GM12878 (cell line): ENCODE data around the gene SETDB1. TPM values are rescaled to one million over a fixed set of nuclear protein-coding genes. Genes with fewer than 3 reads are reported as not detected.

ENCODE experiments used
- ATF2 ChIP-seq: IDR thresholded peaks from 2 replicates; pipeline ENCODE4 v1.6.1; 2012; ENCODE audit warnings: low read length, inconsistent platforms
- BACH1 ChIP-seq: fragments of 450-650 bp; IDR thresholded peaks from 2 replicates; pipeline ENCODE4 v1.6.1; 2017; ENCODE audit warnings: mild to moderate bottlenecking, borderline replicate concordance
- BCLAF1 ChIP-seq: fragments of 450-650 bp; IDR thresholded peaks from 2 replicates; pipeline ENCODE4 v1.6.1; 2017; ENCODE audit warnings: antibody characterized with exemption, mild to moderate bottlenecking, moderate library complexity
- BHLHE40 ChIP-seq, 2 experiments: fragments of 450-650 bp in 1 of 2; IDR thresholded peaks; 2 replicates each; pipeline ENCODE4 v1.6.1; 2011 to 2017; ENCODE audit warnings: low read depth in 2 of 2, borderline replicate concordance in 1 of 2, improper control_type of control experiment in 1 of 2, low read length in 1 of 2, mild to moderate bottlenecking in 1 of 2
- CHD2 ChIP-seq: IDR thresholded peaks from 2 replicates; pipeline ENCODE4 v1.6.1; 2011; ENCODE audit warnings: low read depth, low read length, improper control_type of control experiment, borderline replicate concordance
- E2F4 ChIP-seq: IDR thresholded peaks from 2 replicates; pipeline ENCODE4 v1.6.1; 2012; ENCODE audit warnings: low read depth, low read length, improper control_type of control experiment
- FOS ChIP-seq: IDR thresholded peaks from 3 replicates; pipeline ENCODE4 v1.6.1; 2011; ENCODE audit warnings: borderline replicate concordance; ENCODE audit not compliant: insufficient read length; ENCODE audit errors: extremely low read depth
- IRF4 ChIP-seq: IDR thresholded peaks from 2 replicates; pipeline ENCODE4 v1.6.1; 2011; ENCODE audit warnings: low read depth, low read length
- KLF5 ChIP-seq: fragments of 450-650 bp; IDR thresholded peaks from 2 replicates; pipeline ENCODE4 v1.6.1; 2014; ENCODE audit warnings: mild to moderate bottlenecking; ENCODE audit not compliant: partially characterized antibody
- LARP7 ChIP-seq: fragments of 450-650 bp; IDR thresholded peaks from 2 replicates; pipeline ENCODE4 v1.6.1; 2017; ENCODE audit warnings: mild to moderate bottlenecking
- RBBP5 ChIP-seq: fragments of 200-600 bp; sonication (generic); conservative IDR thresholded peaks from 2 replicates; pipeline ENCODE4 v1.6.1; 2016
- SMC3 ChIP-seq: IDR thresholded peaks from 2 replicates; pipeline ENCODE4 v1.6.1; 2011; ENCODE audit warnings: low read length, improper control_type of control experiment, borderline replicate concordance
- SPI1 ChIP-seq: IDR thresholded peaks from 2 replicates; pipeline ENCODE4 v1.6.1; 2011; ENCODE audit warnings: low read depth, mild to moderate bottlenecking, low read length, moderate library complexity, borderline replicate concordance; ENCODE audit not compliant: insufficient read depth
- ZNF207 ChIP-seq: fragments of 450-650 bp; IDR thresholded peaks from 2 replicates; pipeline ENCODE4 v1.6.1; 2014; ENCODE audit warnings: antibody characterized with exemption, mild to moderate bottlenecking, borderline replicate concordance
- polyA plus RNA-seq, 11 experiments: library from polyadenylated mRNA; depleted of rRNA in 4 of 11; unstranded in 6 of 11; stranded (reverse) in 5 of 11; fragments of >200 nt; fragmentation: Nextera tagmentation in 4 of 11; fragmentation: Illumina TruSeq in 1 of 11; extraction: Ambion mirVana in 4 of 11; extraction: Trizol in 1 of 11; gene quantifications; 1 replicate in 1 of 11; 2 replicates in 10 of 11; pipeline versions ENCODE4 v1.2.1 to v1.2.3, GENCODE V29; 2011 to 2016; ENCODE audit warnings: inconsistent platforms in 2 of 11, missing spikeins in 2 of 11, low read depth in 1 of 11
- total RNA-seq, 4 experiments: library from RNA; depleted of rRNA in 3 of 4; stranded (reverse); fragments of >200 nt in 3 of 4; fragmentation: Illumina TruSeq in 1 of 4; extraction: Trizol in 1 of 4; gene quantifications; 2 replicates each; pipeline versions ENCODE4 v1.2.1 to v1.2.3, GENCODE V29; 2013 to 2021
- TF ChIP-seq, protein P1 (sequence below): fragments of 450-650 bp; formaldehyde crosslinking; IDR thresholded peaks from 2 replicates; pipeline ENCODE4 v1.5.0; 2022; ENCODE audit warnings: mild to moderate bottlenecking, missing genetic modification characterization
- TF ChIP-seq, protein P2 (sequence below): fragments of 450-650 bp; IDR thresholded peaks from 2 replicates; pipeline ENCODE4 v1.6.1; 2014; ENCODE audit warnings: mild to moderate bottlenecking

The SETDB1 gene
- total and polyA plus RNA-seq, 10 of the 15 experiments (the other 5 are each of a cell fraction or from before 2014, with no cell fraction given): 14.3 to 56.7 (median 35.7) TPM

- no peak for TF ChIP-seq SMC3
- no peak for TF ChIP-seq E2F4
- TF ChIP-seq, protein P1, sequence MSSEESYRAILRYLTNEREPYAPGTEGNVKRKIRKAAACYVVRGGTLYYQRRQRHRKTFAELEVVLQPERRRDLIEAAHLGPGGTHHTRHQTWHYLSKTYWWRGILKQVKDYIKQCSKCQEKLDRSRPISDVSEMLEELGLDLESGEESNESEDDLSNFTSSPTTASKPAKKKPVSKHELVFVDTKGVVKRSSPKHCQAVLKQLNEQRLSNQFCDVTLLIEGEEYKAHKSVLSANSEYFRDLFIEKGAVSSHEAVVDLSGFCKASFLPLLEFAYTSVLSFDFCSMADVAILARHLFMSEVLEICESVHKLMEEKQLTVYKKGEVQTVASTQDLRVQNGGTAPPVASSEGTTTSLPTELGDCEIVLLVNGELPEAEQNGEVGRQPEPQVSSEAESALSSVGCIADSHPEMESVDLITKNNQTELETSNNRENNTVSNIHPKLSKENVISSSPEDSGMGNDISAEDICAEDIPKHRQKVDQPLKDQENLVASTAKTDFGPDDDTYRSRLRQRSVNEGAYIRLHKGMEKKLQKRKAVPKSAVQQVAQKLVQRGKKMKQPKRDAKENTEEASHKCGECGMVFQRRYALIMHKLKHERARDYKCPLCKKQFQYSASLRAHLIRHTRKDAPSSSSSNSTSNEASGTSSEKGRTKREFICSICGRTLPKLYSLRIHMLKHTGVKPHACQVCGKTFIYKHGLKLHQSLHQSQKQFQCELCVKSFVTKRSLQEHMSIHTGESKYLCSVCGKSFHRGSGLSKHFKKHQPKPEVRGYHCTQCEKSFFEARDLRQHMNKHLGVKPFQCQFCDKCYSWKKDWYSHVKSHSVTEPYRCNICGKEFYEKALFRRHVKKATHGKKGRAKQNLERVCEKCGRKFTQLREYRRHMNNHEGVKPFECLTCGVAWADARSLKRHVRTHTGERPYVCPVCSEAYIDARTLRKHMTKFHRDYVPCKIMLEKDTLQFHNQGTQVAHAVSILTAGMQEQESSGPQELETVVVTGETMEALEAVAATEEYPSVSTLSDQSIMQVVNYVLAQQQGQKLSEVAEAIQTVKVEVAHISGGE: no peak
- TF ChIP-seq KLF5: no peak
- no peak for TF ChIP-seq ATF2
- no peak for TF ChIP-seq FOS
- TF ChIP-seq, protein P2, sequence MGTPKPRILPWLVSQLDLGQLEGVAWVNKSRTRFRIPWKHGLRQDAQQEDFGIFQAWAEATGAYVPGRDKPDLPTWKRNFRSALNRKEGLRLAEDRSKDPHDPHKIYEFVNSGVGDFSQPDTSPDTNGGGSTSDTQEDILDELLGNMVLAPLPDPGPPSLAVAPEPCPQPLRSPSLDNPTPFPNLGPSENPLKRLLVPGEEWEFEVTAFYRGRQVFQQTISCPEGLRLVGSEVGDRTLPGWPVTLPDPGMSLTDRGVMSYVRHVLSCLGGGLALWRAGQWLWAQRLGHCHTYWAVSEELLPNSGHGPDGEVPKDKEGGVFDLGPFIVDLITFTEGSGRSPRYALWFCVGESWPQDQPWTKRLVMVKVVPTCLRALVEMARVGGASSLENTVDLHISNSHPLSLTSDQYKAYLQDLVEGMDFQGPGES: no peak
- peak; percentile 91 for TF ChIP-seq CHD2
- TF ChIP-seq ZNF207: no peak; the same call in 1 of the 2 replicates
- peak; percentile 58; the same call in 1 of the 2 replicates for TF ChIP-seq SPI1
- TF ChIP-seq IRF4: 0 out of 2 replicates have a peak, but pooled peaks have one; percentile 12
- TF ChIP-seq BHLHE40 (IDR thresholded peaks at IDR 0.05; ENCODE audit: borderline replicate concordance in 1 of 2, low read depth in 2 of 2, low read length in 1 of 2): peak; percentile 94 to 95
- TF ChIP-seq RBBP5: no peak
- TF ChIP-seq BACH1: no peak
- no peak for TF ChIP-seq LARP7
- no peak for TF ChIP-seq BCLAF1
These were observed at the start of gene SETDB1 (continued) for GRCh38 chr1:150926097-150926741.
